WTC11 (cell line): Measurements from ENCODE around the gene PHKA1.

Experiments
- AFF4 ChIP-seq: sonication (generic); formaldehyde crosslinking; IDR thresholded peaks from 2 replicates; pipeline ENCODE4 v1.8.1; 2023; ENCODE audit warnings: mild to moderate bottlenecking, missing genetic modification reagents, borderline replicate concordance
- CTCF ChIP-seq: fragments of 200-600 bp; IDR thresholded peaks from 2 replicates; pipeline ENCODE4 v1.8.0; 2022; ENCODE audit warnings: antibody characterized with exemption
- E2F4 ChIP-seq: sonication (generic); formaldehyde crosslinking; IDR thresholded peaks from 2 replicates; pipeline ENCODE4 v1.8.1; 2022; ENCODE audit warnings: low read depth, mild to moderate bottlenecking, moderate library complexity, missing genetic modification reagents, borderline replicate concordance
- MLX ChIP-seq: sonication (generic); formaldehyde crosslinking; IDR thresholded peaks from 2 replicates; pipeline ENCODE4 v1.8.1; 2023; ENCODE audit warnings: mild to moderate bottlenecking, missing genetic modification reagents, moderate library complexity

GRCh38 chrX:72569786-72570185 lies 144.3 kb downstream of the PHKA1 start:
- TF ChIP-seq CTCF (no peak), AFF4 (CRISPR knock-in tag) (no peak), MLX (CRISPR knock-in tag) (no peak), E2F4 (CRISPR knock-in tag) (no peak)
